ENCODE data around the gene PPP4C.

The PPP4C gene

GRCh38 chr16:30095166-30096078 is 19.6 kb downstream of the PPP4C start:
- in situ Hi-C loops (cut with MboI; ENCODE audit: low sequenced_read_pairs), result no loop called here

DNA sequence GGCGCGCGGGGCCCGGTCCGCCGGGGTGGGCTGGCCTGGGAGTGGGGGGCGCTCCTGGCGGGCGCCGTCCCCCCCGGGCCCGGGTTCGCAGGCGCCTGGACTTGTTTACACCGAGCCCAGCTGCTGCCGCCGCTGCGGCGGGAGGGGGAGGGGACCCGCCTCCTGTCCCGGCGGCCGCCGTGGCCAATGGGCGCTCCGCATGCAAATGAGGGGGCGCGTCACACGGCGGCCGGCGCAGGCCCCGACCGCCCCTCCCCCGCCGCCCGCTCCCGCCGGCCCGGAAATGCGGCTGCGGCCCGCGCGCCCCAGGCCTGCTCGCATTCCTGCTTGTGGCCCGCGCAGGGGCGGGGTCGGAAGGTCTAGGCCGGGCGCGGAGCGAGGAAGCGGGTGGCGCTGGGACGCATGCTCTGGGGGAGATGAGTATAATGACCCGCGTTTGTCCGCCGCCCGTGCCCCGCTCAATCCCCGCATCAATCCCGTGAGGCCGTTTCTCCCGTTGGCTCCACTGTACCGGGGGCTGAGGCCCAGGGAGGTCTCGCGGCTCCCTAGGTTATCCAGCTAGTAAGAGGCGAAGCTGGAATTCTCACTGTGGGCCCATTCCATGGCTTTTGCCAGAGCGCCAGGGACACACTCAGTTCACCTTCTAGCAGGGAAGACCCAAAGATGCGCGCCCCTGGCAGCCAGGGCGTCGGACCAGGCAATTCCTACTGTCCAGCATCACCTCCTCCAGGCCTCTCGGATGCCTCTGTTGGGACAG is 20.5 kb downstream of the PPP4C start, which contains the start of gene YPEL3:
YPEL3 (minus strand) TSS at position 109 of the 757 bp plus-strand sequence. CDS start 731 bp downstream, outside the sequence.
- in situ Hi-C loops (cut with MboI; ENCODE audit: low sequenced_read_pairs), result no loop called here

- in situ Hi-C loops (cut with MboI; ENCODE audit: low sequenced_read_pairs), result no loop called here
These were observed 21.2 kb downstream of the PPP4C start for GRCh38 chr16:30096862-30097563.

DNA sequence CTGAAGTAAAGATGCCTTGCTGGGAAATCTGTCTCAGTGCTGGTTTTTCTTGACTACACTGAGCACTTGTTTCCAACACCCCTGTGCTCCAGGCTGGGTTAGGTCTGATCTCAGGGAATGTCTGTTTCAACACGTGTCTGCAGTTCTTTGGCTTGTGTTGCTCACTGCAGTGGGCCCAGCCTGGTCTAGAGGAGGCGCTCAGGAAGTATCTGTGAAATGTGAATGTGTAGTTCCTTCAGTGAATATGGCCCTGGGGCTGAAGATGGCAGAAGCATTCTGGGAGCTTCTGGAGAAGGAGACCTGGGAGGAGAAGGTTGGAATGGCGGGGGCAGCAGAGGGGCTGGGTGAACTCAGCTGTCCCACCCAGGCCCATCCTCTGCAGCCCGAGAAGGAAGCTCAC is 28.3 kb downstream of the PPP4C start:
- in situ Hi-C loops (cut with MboI; ENCODE audit: low sequenced_read_pairs), result loop anchor here (25.0 kb wide), 1 partner anchor 308 kb away; the partner anchor contains the start of gene ZNF771

GRCh38 chr16:30104492-30104891 is 28.7 kb downstream of the PPP4C start:
- in situ Hi-C loops (cut with MboI; ENCODE audit: low sequenced_read_pairs), result loop anchor here (25.0 kb wide), 1 partner anchor 308 kb away; the partner anchor contains the start of gene ZNF771

- in situ Hi-C loops (cut with MboI; ENCODE audit: low sequenced_read_pairs), result loop anchor here (25.0 kb wide), 1 partner anchor 304 kb away; the partner anchor contains the start of gene ZNF771
These were observed 32.5 kb downstream of the PPP4C start for GRCh38 chr16:30108059-30108850.

- in situ Hi-C loops (cut with MboI; ENCODE audit: low sequenced_read_pairs), result loop anchor here (25.0 kb wide), 1 partner anchor 302 kb away; the partner anchor contains the start of gene ZNF771
These were observed 34.9 kb downstream of the PPP4C start for GRCh38 chr16:30110661-30111060.

DNA sequence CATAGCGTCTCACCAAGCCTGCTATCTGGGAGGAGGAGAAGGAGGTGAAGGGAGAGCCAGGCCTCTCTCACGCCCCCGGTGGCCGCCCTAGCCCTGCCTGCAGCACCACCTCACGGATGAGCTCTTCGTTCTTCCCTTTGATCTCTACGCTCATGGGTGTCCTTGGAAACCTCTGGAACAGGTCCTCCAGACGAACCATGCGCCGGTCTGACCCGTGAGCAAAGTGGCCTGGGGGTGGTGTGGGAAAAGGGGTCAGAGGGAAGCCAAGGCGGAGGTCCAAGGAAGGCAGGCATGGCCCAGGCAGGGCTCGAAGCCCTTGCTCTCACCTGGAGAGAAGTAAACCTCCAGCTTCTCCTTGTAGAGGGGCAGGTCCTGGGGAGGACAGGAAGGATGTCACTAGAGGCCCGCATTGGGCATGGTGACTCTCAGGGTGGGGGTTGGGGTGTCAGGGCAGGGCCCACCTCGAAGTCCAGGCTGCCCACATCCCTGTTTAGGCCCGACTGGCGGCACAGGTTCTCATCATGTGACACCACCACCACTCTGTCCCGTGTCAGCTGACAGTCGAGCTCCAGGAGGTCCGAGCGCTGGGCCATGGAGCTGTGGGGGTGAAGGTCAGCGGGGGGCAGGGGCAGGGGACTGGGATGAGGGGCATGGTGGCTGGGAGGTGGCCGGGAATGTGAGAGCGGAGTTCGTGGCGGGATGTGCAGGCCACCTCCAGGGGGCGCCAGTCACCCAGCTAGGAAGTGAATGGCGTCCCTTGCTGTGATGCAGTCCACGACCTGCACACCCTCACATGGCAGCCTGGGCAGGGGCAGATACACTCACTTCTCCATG is 36.6 kb downstream of the PPP4C start:
- in situ Hi-C loops (cut with MboI; ENCODE audit: low sequenced_read_pairs), result loop anchor here (25.0 kb wide), 1 partner anchor 300 kb away; the partner anchor contains the start of gene ZNF771

DNA sequence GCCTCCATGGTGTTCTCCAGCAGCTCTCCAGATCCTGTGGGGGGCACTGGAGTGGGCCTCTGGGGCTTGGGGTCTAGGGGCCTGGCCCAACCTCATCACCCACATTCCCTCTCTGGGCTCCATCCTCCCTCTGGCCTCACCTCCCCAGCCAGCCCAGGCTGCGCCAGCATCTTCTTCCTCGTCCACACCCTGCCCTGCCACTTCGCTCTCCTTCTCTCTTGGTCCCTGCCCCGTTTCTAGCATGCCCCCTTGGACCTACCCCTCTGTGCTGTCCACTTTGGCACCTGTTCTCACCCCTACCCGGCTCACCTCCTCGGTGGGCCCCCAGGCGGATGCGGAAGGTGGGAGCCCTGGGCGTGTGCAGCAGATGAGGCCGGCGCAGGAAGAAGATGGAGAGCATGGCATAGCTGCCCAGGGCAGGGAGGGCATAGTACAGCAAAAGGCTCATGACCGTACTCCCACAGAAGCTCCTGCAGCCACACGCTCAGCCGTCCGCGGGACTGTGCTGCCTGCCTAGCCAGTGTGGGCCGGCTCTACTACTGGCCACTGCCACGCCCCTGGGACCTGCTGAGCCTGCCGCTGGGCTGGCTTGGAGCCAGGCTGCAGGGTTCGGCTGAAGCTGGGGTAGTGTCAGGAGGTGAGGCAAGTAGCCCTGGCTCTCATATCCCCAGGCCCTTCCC is 37.4 kb downstream of the PPP4C start, which contains the start of gene GDPD3:
GDPD3 (minus strand) TSS at position 507 of the 680 bp plus-strand sequence; CDS start at position 448, 59 bp downstream.
- in situ Hi-C loops (cut with MboI; ENCODE audit: low sequenced_read_pairs), result loop anchor here (25.0 kb wide), 1 partner anchor 299 kb away; the partner anchor contains the start of gene ZNF771

GRCh38 chr16:30113711-30114333 is 38.0 kb downstream of the PPP4C start:
- in situ Hi-C loops (cut with MboI; ENCODE audit: low sequenced_read_pairs), result loop anchor here (25.0 kb wide), 1 partner anchor 298 kb away; the partner anchor contains the start of gene ZNF771

DNA sequence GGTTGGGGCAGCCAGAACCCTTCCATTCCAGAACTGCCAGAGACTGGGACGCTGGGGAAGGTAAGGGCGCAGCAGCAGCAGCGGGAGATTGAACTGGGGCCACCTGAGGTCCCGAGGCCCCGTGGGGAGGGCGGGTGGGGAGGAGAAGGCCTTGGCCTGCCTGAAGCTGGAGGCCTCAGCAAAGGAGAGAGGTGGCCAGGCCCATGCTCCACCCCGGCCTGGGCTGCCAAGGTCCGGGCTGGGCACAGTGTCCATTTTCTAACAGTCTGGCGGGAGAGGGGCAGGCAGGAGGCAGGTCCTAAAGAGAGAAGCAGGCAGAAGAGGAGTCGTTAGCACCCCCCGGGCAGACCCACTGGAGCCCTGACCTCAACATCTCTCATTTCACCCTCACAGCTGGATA is 38.6 kb downstream of the PPP4C start:
- in situ Hi-C loops (cut with MboI; ENCODE audit: low sequenced_read_pairs), result loop anchor here (25.0 kb wide), 1 partner anchor 298 kb away; the partner anchor contains the start of gene ZNF771

DNA sequence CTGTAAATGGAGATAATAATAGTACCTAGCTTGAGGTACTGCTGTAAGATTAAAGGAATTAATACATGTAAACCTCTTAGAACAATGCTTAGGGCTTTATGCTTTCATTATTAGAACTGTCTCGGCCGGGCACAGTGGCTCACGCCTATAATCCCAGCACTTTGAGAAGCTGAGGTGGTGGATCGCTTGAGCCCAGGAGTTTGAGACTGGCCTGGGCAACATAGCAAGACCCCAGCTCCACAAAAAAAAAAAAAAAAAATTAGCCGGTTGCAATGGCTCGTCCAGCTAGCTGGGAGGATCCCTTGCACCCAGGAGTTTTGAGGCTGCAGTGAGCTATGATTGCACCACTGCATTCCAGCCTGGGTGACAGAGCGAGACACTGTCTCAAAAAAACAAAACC is 39.0 kb downstream of the PPP4C start:
- in situ Hi-C loops (cut with MboI; ENCODE audit: low sequenced_read_pairs), result loop anchor here (25.0 kb wide), 1 partner anchor 297 kb away; the partner anchor contains the start of gene ZNF771

DNA sequence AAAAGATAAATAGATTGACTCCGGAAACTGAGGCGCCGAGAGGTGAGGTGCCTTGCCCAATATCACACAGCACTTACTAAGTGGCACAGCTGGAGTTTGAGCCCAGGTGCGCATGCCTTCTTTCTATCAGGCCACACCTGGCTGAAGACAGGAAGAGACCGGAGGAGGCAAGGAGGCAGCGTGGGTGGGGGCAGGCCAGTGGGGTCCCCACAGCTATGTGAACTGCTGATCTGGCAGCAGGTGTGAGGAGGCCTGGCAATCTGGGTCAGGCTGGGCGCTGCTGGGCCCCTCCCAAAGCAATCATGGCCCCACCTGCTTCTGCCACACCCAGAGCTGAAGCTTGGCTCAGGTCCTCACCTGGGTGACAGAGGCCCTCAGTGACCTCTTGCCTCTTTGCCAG is 39.4 kb downstream of the PPP4C start:
- in situ Hi-C loops (cut with MboI; ENCODE audit: low sequenced_read_pairs), result loop anchor here (25.0 kb wide), 1 partner anchor 297 kb away; the partner anchor contains the start of gene ZNF771

- in situ Hi-C loops (cut with MboI; ENCODE audit: low sequenced_read_pairs), result loop anchor here (25.0 kb wide), 1 partner anchor 296 kb away; the partner anchor contains the start of gene ZNF771
These were observed 40.8 kb downstream of the PPP4C start for GRCh38 chr16:30116291-30117207.

DNA sequence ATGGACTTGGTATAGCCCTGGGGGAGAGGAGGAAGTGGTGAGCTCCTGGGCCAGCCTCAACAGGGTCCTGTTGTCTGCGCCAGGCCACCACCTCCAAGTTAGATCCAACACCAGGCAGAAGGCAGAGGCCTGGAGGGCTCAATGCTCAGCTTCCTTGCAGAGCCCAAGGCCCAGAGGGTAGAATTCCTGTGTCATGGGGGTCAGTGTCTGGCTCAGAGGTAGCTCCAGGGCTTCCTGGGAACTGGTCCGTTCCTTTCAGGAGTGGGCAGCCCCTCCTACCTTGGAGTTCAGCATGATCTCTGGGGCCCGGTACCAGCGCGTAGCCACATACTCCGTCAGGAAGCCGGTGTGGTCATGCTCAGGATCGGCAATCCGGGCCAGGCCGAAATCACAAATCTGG is 42.0 kb downstream of the PPP4C start:
- in situ Hi-C loops (cut with MboI; ENCODE audit: low sequenced_read_pairs), result loop anchor here (25.0 kb wide), 1 partner anchor 295 kb away; the partner anchor contains the start of gene ZNF771

GRCh38 chr16:30119428-30119827 is 43.6 kb downstream of the PPP4C start:
- in situ Hi-C loops (cut with MboI; ENCODE audit: low sequenced_read_pairs), result loop anchor here (25.0 kb wide), 1 partner anchor 293 kb away; the partner anchor contains the start of gene ZNF771
